ENCODE measurements around the gene CSNK1D.

Gene CSNK1D

GRCh38 chr17:82226809-82227628, 46.5 kb downstream of the CSNK1D start:
- no peak for DNase-seq

- no peak for DNase-seq
Measured at GRCh38 chr17:82226146-82226808, 47.2 kb downstream of the CSNK1D start.

GRCh38 chr17:82225368-82226029, 48.0 kb downstream of the CSNK1D start:
- no peak for DNase-seq

- no peak for DNase-seq
Measured at GRCh38 chr17:82224666-82225065, 48.8 kb downstream of the CSNK1D start.

GRCh38 chr17:82223517-82223916, 50.0 kb downstream of the CSNK1D start:
- DNase-seq, result no peak

- no peak for DNase-seq
Measured at GRCh38 chr17:82222816-82223215, 50.7 kb downstream of the CSNK1D start.

- DNase-seq, result no peak
Measured at GRCh38 chr17:82221341-82221902, 52.1 kb downstream of the CSNK1D start.

GRCh38 chr17:82219753-82220709, 53.5 kb downstream of the CSNK1D start:
- DNase-seq, result no peak

- DNase-seq, result no peak
Measured at GRCh38 chr17:82219083-82219482, 54.4 kb downstream of the CSNK1D start.

GRCh38 chr17:82218349-82219075, 55.0 kb downstream of the CSNK1D start:
- no peak for DNase-seq

GRCh38 chr17:82217530-82218204, 55.8 kb downstream of the CSNK1D start:
- no peak for DNase-seq

- no peak for DNase-seq
Measured at GRCh38 chr17:82217120-82217529, 56.4 kb downstream of the CSNK1D start.

GRCh38 chr17:82216301-82217119, 57.0 kb downstream of the CSNK1D start:
- DNase-seq, result peak; percentile 53

- no peak for DNase-seq
Measured at GRCh38 chr17:82215972-82216300, 57.6 kb downstream of the CSNK1D start.

- DNase-seq, result no peak
Measured at GRCh38 chr17:82215095-82215971, 58.2 kb downstream of the CSNK1D start.

- no peak for DNase-seq
Measured at GRCh38 chr17:82214012-82214628, 59.4 kb downstream of the CSNK1D start.

- DNase-seq, result peak; percentile 29
Measured at GRCh38 chr17:82213251-82214011, 60.1 kb downstream of the CSNK1D start.

Data from midbrain (tissue), 1 donor.